Activated CD4-positive, alpha-beta T cell treated with anti-CD3 and anti-CD28 coated beads, Interleukin-2, amount 50 U/mL, for 24 hours (primary cell): ENCODE data around the gene TRIM34.
"Not testable (repeated sequence)": the region's sequence is repeated elsewhere in the genome, so short reads cannot be mapped to it uniquely, and the experiment has no call there.

Experiments used
- DNase-seq, 2 donors: peaks; one replicate each; pipeline ENCODE4 v3.0.0-alpha.2; 2020; ENCODE audit warnings: low read depth in 1 of 2, low spot score in 1 of 2

Gene TRIM34, protein sequence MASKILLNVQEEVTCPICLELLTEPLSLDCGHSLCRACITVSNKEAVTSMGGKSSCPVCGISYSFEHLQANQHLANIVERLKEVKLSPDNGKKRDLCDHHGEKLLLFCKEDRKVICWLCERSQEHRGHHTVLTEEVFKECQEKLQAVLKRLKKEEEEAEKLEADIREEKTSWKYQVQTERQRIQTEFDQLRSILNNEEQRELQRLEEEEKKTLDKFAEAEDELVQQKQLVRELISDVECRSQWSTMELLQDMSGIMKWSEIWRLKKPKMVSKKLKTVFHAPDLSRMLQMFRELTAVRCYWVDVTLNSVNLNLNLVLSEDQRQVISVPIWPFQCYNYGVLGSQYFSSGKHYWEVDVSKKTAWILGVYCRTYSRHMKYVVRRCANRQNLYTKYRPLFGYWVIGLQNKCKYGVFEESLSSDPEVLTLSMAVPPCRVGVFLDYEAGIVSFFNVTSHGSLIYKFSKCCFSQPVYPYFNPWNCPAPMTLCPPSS

DNA sequence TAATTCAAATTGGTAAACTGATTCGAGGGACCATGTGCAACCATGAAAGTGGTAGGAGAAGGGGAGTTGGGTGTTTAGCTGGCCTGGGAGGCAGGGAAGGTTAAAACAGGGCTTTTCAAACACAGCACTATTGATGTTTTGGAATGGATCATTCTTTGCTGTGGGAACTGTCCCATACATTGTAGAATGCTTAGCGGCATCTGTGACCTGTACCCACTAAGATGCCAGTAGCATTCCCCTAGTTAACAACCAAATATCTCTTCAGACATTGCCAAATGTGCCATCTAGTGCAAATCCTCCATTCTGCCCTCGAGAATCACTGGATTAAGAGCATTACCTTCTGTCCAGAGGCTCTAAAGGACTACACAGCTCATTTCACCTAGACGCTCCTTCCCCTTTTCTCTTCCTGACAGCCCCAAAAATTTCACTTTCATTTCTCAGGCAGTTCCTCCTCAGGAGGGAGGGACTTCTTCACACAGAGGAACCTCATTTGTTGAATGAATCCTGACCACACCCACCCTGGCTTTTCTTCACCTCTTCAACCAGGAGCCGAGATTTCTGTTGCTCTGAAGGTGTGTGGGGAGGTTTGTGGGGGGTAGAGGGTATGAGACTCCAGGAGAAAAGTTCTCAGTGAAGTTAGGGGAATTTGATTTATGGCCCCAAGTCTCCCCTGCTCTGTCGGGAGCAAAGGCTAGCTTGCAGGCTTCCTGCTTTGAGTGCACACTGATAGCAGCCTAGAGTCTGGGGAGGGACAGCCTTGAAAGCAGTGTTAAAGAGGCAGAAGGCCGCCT, at the start of gene TRIM34:
Gene TRIM34, plus strand, starts transcription at position 513 of the 791 bp plus-strand sequence. CDS start 7,331 bp downstream, outside the sequence.
- peak; percentile 16 to 59 for DNase-seq

DNA sequence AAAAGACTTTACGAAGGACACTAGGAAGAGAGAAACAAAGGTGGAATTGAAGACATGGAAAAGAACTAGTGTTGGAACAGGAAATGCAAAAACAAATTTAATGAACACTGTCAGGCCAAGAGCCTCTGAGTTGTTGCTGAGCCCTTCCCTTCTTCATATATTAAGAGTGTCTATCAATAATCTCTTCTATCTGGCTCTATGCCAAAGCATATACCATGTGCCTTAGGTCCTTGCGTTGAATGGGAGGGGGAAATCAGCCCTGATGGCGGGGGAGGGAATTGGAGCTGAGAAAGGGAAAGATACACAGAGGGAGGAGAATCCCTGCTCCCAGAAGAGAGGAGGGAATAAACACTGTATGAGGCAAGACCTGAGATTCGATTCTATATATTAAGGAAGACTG, 49.6 kb upstream of the TRIM34 start:
- DNase-seq, result no peak

DNA sequence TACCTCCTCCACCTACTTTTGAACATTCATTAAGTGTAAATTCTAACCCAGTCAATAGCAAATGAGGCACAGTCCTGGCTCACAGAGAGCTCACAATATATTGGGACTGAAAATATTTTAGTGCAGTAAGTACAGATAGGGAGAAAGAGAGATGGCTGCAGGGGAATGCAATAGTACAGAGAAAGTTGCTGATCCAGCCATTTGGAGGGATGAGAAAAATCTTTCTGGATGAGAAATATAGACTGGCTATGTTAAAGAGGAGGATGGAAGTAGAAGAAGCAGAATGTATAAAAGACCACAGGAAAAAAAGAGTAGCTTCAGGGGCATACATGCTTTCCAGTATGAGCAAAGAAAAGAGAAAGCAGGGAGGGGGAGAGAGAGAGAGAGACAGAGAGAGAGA, 47.7 kb upstream of the TRIM34 start:
- no peak for DNase-seq

DNA sequence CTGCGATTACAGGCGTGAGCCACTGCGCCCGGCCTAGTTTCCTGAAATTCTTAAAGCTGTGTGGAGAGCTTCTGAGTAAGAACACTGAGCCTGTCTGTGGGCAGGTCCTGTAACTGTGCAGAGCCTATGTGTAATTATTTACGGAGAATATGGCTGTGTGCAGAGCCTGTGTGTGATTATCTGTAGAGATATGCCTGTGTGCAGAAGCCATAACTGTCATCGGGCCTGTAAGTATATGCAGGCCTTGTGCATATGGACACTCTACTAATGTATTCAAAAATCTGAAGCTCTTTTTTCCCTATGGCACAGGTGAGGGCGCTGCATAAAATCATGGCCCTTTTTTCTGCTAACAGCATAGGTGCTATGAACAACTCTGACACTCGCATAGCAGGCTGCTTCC, 44.2 kb upstream of the TRIM34 start, which contains the start of gene OR52B6:
Gene OR52B6, plus strand, starts transcription at position 301 of the 400 bp plus-strand sequence. Its CDS starts 0 bp downstream, at position 301.
- DNase-seq, result no peak

DNA sequence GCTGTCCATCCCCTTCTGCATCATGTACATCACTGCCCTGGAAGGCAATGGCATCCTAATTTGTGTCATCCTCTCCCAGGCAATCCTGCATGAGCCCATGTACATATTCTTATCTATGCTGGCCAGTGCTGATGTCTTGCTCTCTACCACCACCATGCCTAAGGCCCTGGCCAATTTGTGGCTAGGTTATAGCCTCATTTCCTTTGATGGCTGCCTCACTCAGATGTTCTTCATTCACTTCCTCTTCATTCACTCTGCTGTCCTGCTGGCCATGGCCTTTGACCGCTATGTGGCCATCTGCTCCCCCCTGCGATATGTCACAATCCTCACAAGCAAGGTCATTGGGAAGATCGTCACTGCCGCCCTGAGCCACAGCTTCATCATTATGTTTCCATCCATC, 43.8 kb upstream of the TRIM34 start:
- DNase-seq, result no peak

DNA sequence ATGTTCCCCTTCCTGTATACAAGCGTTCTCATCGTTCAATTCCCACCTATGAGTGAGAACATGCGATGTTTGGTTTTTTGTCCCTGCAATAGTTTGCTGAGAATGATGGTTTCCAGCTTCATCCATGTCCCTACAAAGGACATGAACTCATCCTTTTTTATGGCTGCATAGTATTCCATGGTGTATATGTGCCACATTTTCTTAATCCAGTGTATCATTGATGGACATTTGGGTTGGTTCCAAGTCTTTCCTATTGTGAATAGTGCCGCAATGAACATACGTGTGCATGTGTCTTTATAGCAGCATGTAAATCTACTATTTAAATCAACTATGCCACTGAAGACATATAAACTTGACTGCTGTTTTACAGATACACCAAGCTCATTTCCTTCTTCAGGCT, 40.3 kb upstream of the TRIM34 start:
- DNase-seq, result not testable (repeated sequence)

DNA sequence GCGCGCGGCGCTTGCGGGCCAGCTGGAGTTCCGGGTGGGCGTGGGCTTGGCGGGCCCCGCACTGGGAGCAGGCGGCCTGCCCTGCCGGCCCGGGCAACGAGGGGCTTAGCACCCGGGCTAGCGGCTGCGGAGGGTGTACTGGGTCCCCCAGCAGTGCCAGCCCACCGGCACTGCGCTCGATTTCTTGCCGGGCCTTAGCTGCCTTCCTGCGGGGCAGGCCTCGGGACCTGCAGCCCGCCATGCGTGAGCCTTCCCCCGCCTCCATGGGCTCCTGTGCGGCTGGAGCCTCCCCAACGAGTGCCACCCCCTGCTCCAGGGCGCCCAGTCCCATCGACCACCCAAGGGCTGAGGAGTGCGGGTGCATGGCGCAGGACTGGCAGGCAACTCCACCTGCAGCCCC, 34.9 kb upstream of the TRIM34 start:
- DNase-seq, result not testable (repeated sequence)

DNA sequence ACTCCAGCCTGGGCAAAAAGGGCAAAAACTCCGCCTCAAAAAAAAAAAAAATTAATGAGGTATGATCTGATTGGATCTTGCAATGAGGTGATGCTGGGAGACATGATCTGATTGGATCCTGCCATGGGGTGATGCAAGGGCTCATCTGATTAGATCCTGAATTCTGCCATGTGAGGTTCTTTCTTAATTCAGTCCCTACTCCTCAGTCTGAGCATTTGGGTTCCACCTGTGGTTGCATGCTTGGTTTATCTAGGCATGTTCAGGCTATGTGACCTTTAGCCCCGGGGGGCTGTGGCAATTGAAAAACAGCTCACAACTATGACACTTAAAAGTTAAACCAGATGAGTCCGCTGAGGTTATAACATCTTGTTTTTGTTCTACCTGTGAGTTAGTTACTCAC, 33.2 kb upstream of the TRIM34 start:
- DNase-seq, result no peak

DNA sequence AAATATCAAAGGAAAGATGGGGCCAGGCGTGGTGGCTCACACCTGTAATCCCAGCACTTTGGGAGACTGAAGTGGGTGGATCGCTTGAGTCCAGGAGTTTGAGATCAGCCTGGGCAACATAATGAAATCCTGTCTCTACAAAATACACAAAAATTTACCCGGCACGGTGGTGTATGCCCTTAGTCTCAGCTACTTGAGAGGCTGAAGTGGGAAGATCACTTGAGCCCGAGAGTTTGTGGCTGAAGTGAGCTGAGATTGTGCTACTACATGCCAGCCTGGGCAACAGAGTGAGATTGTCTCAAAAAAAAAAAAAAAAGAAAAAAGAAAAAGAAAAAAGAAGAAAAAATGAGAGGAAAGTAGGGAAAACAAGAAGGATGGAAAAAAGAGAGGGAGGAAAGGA, 32.2 kb upstream of the TRIM34 start:
- no peak for DNase-seq

DNA sequence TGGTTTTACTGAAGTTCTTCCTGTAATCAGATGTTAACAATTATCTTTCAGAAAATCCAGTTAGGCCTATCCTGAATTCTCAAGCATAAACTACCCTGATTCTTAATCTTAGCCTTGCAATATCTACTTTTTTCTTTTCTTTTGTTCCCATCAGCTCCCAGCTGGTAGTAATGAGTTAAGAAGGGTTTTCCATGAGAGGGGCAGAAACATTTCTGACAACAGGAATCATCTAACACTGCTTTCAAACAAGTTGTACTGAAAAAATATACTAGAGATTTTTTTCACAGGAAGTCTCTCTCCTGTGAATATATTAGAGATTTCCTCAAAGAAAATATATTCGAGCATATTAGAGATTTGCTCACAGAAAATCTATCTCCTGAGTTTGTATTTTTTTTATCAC, 31.7 kb upstream of the TRIM34 start:
- no peak for DNase-seq

DNA sequence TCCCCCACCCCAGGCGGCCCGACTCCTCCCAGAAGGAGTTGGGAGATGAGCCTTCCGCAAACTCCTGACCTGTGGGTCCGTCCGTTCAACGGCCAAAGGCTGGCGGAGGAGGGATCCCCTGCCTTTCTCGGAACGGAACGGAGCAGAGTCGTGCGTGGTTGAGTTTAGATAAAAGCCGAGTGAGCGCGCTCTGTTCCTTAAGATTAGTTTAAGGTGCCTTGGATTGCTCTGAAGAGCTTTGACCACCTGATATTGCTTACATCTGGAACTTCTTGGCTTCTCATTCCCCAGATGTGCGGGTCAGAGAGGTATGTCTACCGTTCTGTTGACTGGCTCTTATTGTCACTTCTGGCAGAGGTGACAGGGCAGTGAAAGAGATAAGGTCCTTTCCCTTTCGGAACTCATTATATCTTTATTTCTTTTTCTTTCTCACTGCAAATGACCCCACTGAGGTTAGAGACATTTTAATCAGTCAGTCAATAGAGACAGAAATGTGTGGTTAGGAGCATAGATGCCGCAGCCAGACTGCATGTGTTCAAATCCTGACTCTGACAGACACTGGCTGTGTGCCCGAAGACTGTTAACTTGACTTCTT, 28.1 kb upstream of the TRIM34 start, which contains the start of gene TRIM6:
Gene TRIM6, plus strand, starts transcription at position 31 of the 595 bp plus-strand sequence. Its CDS starts 261 bp downstream, at position 292.
- no peak for DNase-seq

DNA sequence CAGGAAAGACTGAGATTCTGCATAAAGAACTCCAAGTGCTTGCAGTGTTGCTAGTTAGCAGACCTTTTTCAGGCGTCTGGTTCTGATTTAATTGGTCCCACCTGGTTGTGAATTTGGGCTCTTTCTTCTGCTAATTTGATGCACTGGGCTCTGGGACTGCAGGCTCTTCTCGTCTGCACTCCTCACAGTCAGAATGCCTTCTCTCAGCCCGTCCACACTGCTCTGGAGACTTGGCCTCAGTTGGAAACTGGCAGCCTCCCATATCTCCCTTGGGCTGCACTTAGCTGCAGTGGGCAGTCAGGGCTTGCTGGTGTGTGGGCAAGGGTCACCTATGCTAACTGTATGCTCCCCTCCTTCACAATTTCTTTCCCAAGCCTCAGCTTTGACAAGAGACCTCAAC, 26.8 kb upstream of the TRIM34 start:
- no peak for DNase-seq

DNA sequence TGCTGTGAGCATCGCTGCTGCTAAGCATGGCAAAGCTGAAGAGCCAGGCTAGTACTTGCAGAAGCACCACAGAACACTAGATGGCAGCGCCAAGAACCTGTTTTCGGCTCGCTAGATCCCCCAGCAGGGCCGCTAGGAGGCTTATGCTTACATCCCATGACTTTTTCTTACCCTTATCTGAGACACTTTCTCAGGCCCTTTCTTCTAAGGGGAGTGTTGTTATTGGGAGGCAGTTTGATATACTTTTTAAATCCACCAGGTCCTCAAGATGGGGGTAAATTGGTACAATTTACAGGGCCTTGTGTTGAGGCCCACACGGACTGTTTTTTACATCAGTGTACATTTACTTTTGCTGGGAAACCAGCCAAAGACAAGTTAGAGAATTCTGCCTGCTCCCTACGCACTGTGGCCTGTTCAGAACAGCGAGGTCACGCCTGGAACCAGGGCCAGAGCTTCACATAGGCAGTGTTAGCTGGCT, 24.4 kb upstream of the TRIM34 start:
- peak; percentile 16 to 33 for DNase-seq

DNA sequence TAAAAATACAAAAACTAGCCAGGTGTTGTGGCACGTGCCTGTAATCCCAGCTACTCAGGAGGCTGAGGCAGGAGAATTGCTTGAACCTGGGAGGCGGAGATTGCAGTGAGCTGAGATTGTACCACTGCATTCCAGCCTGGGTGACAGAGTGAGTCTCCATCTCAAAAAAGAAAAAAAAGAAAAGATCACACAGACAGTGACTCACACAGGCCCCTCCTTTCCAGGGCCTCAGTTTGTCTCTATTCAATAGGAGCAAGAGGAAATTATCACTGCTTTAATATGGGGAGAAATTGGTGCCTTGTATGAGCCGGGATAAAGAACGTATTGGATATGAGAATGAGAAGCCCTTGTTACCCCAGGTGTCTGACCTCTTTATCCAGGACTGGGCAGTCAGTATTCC, 22.0 kb upstream of the TRIM34 start:
- DNase-seq, result not testable (repeated sequence)

DNA sequence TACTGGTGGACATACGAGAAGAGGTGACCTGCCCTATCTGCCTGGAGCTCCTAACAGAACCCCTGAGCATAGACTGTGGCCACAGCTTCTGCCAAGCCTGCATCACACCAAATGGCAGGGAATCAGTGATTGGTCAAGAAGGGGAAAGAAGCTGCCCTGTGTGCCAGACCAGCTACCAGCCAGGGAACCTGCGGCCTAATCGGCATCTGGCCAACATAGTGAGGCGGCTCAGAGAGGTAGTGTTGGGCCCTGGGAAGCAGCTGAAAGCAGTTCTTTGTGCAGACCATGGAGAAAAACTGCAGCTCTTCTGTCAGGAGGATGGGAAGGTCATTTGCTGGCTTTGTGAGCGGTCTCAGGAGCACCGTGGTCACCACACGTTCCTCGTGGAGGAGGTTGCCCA, 21.5 kb upstream of the TRIM34 start:
- no peak for DNase-seq

DNA sequence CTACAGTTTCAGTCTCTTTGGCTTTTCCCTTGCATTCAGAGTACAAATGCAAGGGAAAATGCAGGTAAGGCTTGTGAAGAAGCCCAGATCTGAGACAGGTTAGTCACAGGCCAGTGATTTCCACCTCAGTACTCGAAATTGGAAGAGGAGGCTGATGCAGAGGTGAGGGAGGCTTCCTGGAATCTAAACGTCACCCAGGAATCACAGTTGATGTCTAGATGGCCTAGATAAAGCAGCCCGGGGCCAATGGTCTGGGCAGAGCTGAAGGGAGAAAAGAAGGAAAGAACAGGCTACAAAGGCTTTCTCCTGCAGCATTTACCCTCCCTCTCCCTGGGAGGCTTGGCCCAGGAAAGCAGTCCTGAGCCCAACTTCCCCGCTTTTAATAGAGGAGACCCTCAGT, 19.9 kb upstream of the TRIM34 start:
- no peak for DNase-seq

DNA sequence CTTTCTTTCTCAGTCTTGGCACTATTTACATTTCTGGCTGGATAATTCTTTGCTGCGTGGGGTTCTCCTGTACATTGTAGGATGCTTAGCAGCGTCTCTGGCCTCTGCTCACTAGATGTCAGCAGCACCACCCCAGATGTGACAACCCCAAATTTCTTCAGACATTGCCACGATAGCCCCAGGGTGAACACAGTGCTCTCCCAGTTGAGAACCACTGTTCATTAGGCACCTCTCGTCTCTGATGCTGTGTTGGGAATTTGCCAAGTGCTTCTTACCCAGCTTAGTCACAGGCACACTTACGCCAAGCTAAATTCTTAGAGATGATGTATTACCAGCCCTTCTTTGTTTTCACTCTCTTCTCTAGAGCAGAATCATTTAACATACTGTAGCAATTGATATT, 19.0 kb upstream of the TRIM34 start:
- no peak for DNase-seq

DNA sequence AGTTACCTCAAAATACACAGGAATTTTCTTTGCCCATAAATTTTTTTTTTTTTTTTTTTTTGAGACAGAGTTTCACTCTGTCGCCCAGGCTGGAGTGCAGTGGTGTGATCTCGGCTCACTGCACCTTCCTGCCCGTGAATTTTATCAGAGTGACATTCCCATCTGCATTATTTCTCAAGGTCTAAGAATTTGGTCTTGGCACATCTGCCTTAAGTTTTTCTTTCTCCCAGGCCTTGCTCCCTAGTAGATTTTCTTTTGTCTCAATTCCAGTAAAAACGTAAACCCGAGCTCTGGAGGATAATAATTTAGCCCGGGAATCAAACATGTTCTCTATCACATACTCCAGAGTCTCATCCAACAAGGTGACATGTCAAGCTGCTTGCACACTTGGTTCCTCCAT, 16.0 kb upstream of the TRIM34 start:
- no peak for DNase-seq

DNA sequence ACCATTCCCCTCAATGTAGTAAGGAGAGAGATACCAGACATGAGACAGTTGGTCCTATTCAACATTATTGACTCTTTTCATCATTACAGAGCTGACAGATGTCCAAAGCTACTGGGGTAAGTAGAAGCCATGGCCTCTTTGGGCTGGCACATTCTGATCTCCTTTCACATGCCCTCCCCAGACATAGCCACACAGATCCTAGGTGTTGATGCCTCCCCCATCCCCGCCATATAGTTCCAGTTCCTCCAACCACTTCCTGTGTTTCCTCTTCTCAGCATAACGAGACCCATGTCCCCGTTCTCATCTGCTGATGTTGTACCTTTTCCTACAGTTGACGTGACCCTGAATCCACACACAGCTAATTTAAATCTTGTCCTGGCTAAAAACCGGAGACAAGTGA, 14.4 kb upstream of the TRIM34 start:
- no peak for DNase-seq

DNA sequence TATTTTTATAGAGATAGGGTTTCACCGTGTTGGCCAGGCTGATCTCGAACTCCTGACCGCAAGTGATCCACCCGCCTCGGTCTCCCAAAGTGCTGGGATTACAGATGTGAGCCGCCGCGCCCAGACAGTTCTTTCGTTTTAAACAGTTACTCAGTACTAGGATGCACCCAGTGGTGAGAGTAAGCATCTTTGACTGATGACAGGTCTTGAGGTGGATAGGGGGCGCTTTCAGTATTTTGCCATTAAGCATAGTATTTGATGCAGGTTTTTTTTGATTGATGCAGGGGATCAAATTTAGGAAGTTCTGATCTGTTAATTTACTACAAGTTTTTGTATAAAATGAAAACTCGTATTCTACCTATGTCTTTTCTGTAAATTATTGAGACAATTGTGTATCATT, 13.2 kb upstream of the TRIM34 start:
- DNase-seq, result no peak

DNA sequence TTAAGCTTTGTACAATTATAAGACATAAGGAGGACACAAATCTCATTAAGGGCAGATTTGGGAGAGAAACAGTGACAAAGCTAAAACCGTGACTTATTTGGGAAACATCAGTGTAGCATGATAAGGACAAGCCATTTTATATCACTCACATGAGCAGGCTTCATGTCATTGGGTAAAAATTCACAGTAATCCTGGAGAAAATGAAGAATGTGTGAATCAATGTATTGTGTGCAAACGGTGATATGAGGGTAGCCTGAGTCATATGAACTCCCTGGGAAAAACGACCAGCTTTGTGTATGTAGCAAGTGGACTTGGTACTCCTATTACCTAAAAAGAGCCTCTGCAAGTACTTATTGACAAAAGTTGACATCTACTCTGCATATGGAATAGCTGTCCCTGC, 6.0 kb upstream of the TRIM34 start:
- DNase-seq, result no peak
